GM21737 (cell line): ENCODE measurements around the gene DEAF1.
"Not testable (repeated sequence)": the region's sequence is repeated elsewhere in the genome, so short reads cannot be mapped to it uniquely, and the experiment has no call there.

Source experiments
- ATAC-seq: cut with Tn5 transposase; IDR thresholded peaks from one replicate; pipeline ENCODE4 v1.9.1; 2021; ENCODE audit warnings: mild to moderate bottlenecking, moderate library complexity; ENCODE audit not compliant: unreplicated experiment

The DEAF1 gene

GRCh38 chr11:680970-681369 is 14.1 kb downstream of the DEAF1 start:
- ATAC-seq = no peak

DNA sequence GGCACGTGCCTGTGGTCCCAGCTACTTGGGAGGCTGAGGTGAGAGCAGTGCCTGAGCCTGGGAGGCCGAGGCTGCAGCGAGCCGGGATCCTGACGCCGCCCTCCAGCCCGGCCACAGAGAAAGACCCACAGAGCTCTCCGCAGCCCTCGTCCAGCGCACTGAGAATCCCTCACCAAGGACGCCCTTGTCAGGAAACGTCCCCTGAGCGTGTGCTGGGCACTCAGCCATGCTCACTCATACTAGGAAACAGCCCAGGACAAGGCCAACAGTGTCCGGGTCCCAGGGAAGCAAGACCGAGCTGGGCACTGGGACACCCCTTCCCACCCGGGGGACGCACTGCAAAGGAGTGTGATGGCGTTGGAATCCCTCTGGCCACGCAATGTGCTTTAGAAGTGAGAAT is 14.5 kb downstream of the DEAF1 start:
- no peak for ATAC-seq

- ATAC-seq = no peak
These were observed 15.5 kb downstream of the DEAF1 start for GRCh38 chr11:679271-680207.

GRCh38 chr11:678297-678696 is 16.7 kb downstream of the DEAF1 start:
- no peak for ATAC-seq

DNA sequence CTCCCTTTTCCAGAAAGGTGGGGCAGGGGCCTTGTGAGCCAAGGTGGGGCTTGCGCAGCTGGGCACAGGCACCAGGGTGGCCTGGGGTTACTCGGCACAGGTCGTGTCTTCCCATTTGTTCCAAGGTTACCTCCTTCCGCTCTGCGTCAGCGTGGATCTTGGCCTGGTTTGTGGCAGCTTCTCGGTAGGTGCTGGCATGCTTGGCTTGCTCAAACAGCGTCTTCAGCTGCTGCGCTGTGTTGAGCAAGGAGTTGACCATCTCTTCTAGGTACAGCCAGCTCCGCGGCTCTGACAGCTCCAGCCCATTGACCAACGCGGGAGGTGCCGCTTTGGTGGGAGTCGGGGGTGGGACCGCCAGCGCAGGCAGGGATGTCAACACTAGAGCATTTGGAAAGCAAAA is 20.6 kb downstream of the DEAF1 start:
- no peak for ATAC-seq

DNA sequence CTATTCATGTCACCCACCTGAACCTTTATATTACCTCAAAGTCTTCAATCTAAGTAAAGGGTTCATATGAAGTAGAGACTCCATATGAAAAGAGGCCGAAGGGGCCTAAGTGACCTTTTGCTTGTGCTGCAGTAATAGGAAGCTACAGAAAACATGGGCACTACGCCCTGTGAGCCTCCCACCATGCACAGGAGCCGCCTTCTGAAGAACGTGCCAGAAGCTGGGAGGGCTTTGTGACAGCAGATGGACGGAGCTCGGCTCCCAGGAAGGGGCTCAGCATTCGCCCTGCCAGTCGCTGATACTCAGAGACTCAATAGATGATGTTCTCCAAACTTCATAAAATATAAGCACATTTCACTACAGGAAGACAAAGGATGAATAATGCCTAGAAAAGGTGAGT is 21.2 kb downstream of the DEAF1 start:
- ATAC-seq = no peak

DNA sequence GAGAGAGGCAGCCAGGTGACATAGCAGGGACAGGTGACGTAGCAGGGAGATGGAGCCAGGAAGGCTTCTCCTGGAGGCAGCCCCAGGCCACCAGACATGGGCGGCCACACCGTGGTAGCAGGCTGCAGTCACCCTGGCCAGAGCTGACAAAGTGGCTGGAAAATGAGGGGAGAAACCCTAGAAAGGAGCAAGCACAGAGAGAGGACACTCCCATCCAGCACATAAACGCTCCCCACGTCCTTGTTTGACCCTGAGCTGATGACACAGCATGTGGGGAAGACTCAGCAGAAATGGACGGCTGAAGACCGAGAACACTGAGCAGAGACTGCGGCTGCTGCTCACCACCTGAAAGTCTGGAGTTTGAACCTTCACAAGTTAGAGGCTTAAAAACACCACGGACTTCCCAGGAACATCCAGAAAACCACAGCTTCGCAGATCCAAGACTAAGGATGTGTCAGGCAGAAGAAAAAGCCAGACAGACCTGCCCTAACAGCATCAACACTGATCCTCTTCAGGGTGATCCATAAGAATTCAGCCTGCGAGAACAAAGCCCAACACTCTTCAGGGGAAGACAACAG is 29.2 kb downstream of the DEAF1 start:
- no peak for ATAC-seq

- ATAC-seq = no peak
These were observed 29.8 kb downstream of the DEAF1 start for GRCh38 chr11:665062-665703.

- ATAC-seq = no peak
These were observed 32.2 kb downstream of the DEAF1 start for GRCh38 chr11:662689-663274.

GRCh38 chr11:660681-661444 is 34.2 kb downstream of the DEAF1 start:
- no peak for ATAC-seq

DNA sequence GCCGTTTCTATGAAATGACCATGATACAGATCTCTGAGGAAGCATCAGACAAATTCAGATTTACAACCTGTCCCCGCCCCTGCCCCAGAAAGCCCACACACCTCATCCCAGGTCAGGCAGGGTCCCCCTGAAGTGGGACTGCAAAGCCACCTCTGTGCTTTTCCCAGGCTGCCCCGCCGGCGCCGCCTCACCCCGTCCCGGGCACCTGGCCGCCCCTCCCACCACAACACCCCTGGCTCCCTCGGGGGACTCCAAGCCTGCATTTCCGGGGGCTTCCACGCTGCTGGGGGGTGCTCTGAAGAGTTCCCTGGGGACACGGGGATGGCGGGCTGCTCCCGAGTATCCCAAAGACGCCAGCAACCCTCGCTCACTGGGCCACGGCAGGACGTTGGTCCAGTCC is 34.7 kb downstream of the DEAF1 start:
- ATAC-seq = no peak

GRCh38 chr11:659532-660085 is 35.4 kb downstream of the DEAF1 start:
- ATAC-seq = no peak

- no peak for ATAC-seq
These were observed 37.3 kb downstream of the DEAF1 start for GRCh38 chr11:657691-658126.

DNA sequence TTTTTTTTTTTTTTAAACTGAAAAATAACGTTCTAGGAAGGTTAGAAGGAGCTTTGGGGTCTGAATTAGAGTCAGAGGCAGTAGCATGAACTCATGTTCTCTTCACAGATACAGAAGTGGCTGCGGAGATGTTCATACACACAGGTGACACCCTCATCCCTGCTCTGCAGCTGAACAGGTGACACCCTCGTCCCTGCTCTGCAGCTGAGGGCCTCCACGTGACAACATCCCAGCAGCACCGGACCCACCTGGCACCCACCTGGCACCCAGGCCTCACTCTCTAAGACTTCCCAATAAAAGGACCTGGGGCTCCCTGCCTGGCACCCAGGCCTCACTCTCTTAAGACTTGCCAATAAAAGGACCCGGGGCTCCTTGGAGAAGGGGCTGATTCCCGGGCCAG is 38.2 kb downstream of the DEAF1 start:
- ATAC-seq = no peak

- no peak for ATAC-seq
These were observed 38.6 kb downstream of the DEAF1 start for GRCh38 chr11:656426-656825.

- no peak for ATAC-seq
These were observed 39.8 kb downstream of the DEAF1 start for GRCh38 chr11:655036-655726.

GRCh38 chr11:654444-654843 is 40.6 kb downstream of the DEAF1 start:
- not testable (repeated sequence) for ATAC-seq

DNA sequence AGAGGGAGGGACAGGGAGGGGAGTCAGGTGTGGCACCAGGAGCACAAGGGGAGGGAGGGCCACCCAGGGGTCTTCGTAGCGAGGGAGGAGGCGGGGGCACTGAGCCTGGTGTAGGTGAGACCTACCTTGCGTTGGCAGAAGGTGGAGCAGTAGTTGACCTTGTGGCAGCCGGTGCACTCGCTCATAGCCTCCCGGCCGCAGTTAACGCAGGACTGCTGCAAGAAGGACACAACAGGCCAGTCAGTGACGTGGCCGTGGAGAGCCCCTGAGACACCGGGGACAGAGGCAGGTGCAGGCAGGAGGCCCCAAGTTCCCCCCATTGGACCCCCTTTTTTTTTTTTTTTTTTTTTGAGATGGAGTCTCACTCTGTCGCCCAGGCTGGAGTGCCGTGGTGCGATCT is 41.2 kb downstream of the DEAF1 start:
- ATAC-seq = no peak

DNA sequence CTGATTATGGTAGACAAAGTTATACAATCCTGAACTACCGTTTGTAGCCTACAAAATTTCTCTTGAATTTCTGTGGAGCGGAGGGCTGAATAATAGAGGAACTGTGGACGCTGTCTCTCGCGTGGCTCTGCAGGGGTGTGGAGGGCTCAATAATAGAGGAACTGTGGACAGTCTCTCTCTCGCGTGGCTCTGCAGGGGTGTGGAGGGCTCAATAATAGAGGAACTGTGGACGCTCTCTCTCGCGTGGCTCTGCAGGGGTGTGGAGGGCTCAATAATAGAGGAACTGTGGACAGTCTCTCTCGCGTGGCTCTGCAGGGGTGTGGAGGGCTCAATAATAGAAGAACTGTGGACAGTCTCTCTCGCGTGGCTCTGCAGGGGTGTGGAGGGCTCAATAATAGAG is 41.9 kb downstream of the DEAF1 start:
- ATAC-seq = not testable (repeated sequence)

DNA sequence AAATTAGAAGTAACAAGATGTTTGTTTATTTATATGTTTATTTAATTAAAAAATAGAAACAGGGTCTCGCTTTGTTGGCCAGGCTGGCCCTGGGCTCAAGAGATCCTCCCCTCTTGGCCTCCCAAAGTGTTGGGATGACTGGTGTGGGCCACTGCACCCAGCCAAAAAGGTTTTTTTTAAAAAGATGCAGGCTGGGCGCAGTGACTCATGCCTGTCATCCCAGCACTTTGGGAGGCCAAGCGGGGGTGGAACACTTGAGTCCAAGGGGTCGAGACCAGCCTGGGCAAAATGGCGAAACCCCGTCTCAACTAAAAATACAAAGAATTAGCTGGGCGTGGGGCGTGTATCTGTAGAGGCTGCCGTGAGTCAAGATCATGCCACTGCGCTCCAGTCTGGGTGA is 44.5 kb downstream of the DEAF1 start:
- ATAC-seq = no peak
